Suppressor macrophage treated with lipopolysaccharide for 4 hours (primary cell): ENCODE measurements around the gene HSPA1L.

Source experiments
- DNase-seq: peaks from one replicate; pipeline ENCODE4 v3.0.0-alpha.2; 2020

HSPA1L gene

GRCh38 chr6:31763619-31763940 is 51.5 kb downstream of the HSPA1L start:
- DNase-seq, result no peak

GRCh38 chr6:31762878-31763618 is 52.0 kb downstream of the HSPA1L start:
- no peak for DNase-seq

GRCh38 chr6:31762356-31762755 is 52.7 kb downstream of the HSPA1L start, which contains the start of gene SAPCD1:
SAPCD1 (plus strand) TSS chr6:31762656; CDS start chr6:31763055, 399 bp downstream.
- DNase-seq, result no peak

GRCh38 chr6:31761343-31761742 is 53.7 kb downstream of the HSPA1L start:
- DNase-seq, result no peak

- no peak for DNase-seq
Observed at GRCh38 chr6:31760790-31761189, 54.3 kb downstream of the HSPA1L start.
